ENCODE results near the gene BCAN. TPM values are rescaled to one million over a fixed set of nuclear protein-coding genes. Genes with fewer than 3 reads are reported as not detected.

BCAN gene
- total RNA-seq, 1 donor from 2014 or later = not detected

DNA sequence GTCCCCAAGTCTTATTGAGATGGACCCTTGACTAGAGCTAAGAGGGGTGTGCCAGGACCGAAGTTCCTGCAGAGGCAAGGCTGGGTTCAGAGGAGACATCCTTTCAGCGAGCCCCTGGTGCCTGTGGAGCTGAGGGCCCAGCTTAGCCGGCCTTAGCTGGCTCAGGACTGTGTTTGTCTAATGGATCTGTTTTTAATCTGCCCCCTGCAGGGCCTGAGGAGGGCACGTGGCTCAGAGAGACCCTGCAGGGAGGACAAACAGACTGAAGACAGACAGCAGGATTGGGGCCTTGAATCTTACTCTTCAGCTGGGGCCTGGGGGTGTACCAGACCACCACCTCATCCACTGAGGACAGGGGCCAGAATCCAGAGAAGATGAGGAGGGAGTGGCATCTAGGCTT is 61.8 kb downstream of the BCAN start:
- ATAC-seq = no peak

DNA sequence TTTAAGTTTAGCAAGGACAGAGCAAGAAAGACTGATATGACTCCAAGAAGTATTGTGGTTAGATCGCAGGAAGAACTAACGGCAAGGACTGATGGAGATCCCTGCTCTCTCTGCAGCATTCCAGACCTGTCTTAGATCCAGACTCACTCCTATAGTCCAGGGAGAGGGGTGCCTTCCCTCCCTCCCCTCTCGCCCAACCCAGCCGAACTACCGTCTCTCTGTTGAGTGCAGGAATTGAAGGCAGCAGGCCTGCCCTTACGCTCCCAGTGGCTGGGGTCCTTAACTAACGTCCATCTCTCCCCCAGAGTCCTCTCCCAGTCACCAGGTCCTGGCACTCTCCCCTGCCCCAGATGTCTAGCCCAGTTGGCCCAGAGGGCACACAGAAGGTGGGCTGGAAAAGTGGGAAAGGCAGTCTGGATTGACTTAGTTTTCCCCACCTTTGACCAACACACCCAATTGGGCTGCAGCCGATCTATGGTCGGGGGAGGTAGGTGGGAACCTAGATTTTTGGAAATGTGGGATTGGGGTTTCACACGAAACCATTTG is 62.3 kb downstream of the BCAN start:
- no peak for ATAC-seq

DNA sequence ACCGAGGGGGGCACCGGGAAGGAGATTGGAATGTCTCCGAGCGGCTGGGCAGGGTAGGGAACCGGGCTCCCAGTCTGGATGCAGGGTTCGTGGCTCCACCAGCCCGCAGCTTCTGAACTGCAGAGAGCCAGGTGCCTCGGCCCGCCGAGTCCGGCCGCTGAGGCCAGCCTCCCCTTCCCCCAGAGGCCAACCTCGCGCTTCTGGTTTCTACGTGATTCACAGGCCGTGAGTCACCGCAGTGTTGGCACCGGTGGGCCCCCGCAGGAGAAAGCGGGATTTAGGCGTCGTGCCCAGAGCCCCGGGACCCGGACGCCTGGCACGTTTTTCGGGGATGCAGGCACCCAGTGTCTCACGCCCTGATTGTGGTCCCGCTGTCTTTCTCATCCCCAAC is 63.0 kb downstream of the BCAN start:
- peak; percentile 48 for ATAC-seq

DNA sequence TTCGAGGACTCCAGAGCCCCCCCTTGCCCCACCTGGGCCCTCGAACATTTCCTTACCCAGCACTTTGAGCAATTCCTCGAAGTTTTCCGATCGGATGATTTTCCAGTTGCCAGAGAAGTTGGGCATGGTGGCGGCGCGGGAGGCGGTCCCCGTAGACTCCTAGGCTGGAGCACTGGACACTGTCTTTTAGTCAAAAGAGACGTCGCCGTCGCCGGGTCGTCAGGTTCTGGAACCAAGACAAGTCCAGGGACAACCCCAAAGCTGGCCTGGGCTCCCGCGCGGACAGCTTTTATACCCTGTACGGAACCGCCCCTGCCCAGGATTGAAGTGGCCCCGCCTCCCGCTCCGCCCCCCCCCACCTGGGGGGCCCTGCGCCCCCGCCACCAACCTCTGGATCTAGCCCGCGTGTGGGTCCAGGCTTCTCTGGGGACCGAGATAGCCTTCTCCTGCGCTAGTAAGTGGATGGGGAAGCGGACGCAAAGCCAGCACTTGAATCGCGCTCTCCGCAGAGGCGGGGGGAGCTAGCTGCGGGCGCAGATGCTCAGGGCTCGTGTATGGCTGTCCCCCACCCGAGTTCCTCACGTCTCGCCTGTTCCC is 63.5 kb downstream of the BCAN start, which contains the start of gene CRABP2:
Gene CRABP2 (minus strand): TSS at position 263 of the 597 bp plus-strand sequence. CDS start 137 bp downstream, at position 126.
- peak; percentile 11 for ATAC-seq

DNA sequence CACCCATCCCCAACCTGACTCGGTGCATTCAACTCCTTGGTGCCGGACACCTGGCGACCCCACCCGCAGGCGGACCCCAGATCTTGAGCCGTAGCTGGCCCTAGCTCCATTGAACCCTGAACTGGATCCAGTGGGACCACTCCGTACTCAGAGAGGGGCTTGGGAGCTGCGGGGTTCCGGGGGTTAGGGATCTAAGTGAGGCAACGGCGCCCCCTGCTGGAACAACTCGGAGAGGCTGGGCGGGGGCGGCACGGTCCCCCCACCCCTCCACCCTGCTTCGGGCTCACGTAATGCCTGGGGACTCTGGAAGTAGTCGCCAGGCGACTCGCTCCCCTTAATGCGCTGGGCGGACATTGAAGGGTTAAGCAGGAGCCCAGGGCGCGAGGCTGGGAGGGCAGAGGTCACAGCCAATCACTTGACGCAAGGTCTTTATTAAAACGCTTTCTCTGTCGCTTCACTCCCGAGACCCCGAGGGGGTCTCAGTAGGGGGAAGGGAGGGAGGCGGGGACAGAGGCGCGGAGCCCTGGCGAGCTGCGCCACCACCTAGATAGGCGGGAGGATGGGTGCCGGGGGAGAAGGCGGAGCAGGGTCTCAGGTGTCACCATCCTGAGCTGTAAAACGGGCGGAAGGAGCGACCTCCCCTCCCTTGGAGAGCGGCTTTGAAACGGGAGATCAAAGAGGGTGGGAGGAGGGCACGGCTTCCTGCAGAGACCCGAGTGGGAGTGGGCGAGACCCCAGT is 64.2 kb downstream of the BCAN start:
- ATAC-seq = peak; percentile 44

DNA sequence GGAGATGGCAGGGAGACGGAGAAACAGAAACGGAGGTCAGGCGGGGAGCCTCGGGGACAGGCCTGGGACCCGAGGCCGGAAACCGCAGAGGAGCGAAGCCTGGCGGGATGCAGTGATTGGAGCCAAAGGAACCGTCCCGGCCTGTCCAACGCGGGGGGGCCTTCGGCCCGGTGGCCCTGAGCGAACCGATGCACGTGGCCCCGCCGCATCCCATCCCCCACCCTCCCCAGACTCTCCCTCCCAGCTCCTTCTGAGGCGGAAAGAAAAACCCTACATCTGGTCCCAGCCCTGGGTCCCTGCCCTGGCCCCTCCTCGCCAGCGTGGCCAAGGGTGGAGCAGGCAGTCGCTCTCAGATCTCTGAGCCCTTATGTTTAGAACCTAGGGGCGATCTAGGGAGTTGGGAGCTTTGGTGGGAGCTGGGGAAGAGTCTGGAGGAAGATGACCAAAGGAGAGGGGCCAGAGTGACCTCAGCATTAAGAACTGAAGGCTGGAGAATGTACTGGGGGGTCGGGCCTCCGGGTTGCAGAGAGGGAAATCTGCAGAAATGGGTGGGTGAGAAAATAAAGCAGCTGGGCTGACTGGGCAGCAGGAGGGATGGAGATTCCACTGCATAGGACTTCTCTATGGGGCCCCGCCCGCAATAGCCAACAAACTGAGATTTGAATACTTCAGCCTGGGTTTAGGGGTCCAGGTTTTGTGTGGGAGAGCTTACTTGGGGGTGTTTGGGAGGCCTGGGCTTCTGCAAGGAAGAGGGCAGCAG is 64.9 kb downstream of the BCAN start:
- ATAC-seq = peak; percentile 35

DNA sequence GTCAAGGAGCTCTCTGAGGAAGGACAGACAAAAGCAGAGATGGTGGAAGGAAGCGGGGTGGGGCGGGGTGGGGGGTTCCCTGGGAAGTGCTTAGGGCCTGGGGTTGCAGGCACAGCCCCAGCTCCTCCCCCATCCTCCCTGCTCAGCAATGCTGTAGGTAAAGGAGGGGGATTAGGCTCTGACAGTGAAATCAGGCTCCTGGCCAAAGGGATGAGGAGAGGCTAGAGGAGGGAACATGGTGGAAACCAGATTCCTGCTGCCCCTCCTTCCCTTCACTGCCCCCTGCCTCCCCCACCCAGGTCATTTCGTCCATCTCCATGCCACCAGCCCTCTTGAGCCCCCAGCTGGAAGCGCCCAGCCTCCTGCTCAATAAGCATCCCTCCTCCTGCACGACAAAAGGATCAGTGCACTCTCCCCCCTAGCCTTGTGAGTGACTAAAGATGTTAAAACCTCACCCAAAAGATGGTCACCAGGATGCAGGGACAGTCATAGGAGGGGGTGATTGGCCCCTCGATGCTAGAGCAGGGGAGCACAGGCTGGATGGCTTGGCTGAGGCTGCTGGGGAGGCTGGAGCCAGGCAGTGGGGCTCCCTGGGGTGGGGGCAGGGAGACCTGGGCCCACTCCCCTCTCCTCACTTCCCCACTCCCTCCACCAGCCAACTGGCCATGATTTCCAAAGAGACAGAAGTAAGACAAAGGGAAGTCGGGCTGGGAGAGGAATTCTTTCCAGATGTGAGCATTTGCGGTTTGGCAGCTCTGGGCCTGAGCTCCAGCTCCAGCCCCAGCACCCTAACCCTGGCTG is 65.7 kb downstream of the BCAN start:
- ATAC-seq = no peak

DNA sequence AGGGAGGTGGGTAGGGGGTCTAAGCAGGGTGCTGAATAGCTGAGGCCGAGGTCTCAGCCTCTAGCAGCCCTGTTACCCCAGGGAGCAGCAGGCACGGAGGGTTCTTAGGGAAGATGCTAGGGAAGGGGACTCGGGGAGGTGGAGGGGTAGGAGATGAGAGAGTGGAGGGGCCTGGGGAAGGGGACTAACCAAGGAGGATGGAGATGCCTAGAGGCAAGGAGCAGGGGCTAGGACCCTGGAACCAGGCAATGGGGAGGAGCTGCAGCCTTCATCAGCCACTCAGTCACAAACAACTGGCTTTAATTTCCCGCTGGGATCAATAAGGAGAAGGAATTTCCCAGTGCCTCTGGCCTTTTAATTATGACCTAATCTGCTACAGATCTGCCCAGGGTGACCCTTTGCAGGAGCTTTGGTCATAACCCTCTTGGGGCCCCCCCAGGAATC is 66.3 kb downstream of the BCAN start:
- no peak for ATAC-seq

DNA sequence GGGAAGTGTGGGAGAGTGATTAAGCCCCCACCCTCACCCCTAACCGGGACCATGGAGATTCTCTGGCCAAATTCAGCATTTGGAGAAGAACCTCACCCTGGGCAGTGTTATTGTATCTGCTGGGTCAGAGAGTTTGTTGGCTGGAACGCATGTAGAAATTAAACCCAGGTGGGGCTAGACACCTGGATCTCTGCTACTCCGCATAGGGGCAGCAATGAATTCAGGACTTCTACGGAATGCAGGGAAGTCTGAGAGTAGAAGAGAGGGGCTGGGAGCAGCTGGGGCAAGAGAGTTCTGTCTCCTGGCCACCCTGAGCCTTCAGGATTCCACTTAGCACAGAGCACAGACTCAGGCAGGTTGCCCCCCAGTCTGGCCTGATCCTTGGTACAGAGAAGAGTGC is 67.1 kb downstream of the BCAN start:
- ATAC-seq = no peak

Other genes with a start within 250 kb of the BCAN start
- 15.0 TPM for gene MEF2D, start 141.3 kb upstream of the BCAN start, total RNA-seq
- 11.8 TPM for gene IQGAP3, start 69.6 kb upstream of the BCAN start, total RNA-seq
- not detected for gene TTC24, start 62.4 kb upstream of the BCAN start, total RNA-seq
- gene NAXE, start 50.3 kb upstream of the BCAN start, total RNA-seq = 80.4 TPM
- gene GPATCH4, start 40.6 kb upstream of the BCAN start, total RNA-seq = 20.3 TPM
- not detected for gene HAPLN2, start 22.7 kb upstream of the BCAN start, total RNA-seq
- gene NES, start 35.3 kb downstream of the BCAN start, total RNA-seq = 3.0 TPM
- 1,373 TPM for gene CRABP2, start 63.5 kb downstream of the BCAN start, total RNA-seq
- gene METTL25B, start 86.4 kb downstream of the BCAN start, total RNA-seq = 23.5 TPM
- gene ISG20L2, start 86.6 kb downstream of the BCAN start, total RNA-seq = 27.5 TPM
- gene MRPL24, start 99.0 kb downstream of the BCAN start, total RNA-seq = 67.4 TPM
- 205 TPM for gene HDGF, start 109.6 kb downstream of the BCAN start, total RNA-seq
- 61.1 TPM for gene PRCC, start 125.4 kb downstream of the BCAN start, total RNA-seq
- 1.4 TPM for gene SH2D2A, start 174.7 kb downstream of the BCAN start, total RNA-seq
- gene INSRR, start 217.0 kb downstream of the BCAN start, total RNA-seq = not detected
- 0.16 TPM for gene NTRK1, start 218.7 kb downstream of the BCAN start, total RNA-seq

All from esophagus mucosa (tissue), 1 donor.